HepG2 (cell line): Measurements from ENCODE around the gene UMPS. TPM values are rescaled to one million over a fixed set of nuclear protein-coding genes. Genes with fewer than 3 reads are reported as not detected.

ENCODE experiments used
- BCLAF1 ChIP-seq: fragments of 450-650 bp; IDR thresholded peaks from 2 replicates; pipeline ENCODE4 v1.6.1; 2017; ENCODE audit warnings: mild to moderate bottlenecking
- FIP1L1 ChIP-seq: fragments of 200-400 bp; formaldehyde crosslinking; IDR thresholded peaks from 2 replicates; pipeline ENCODE4 v1.6.1; 2018; ENCODE audit warnings: low read depth, mild to moderate bottlenecking, low read length, moderate library complexity, borderline replicate concordance; ENCODE audit not compliant: insufficient read depth
- IRF9 ChIP-seq: sonication (generic); formaldehyde crosslinking; IDR thresholded peaks from 2 replicates; pipeline ENCODE4 v1.8.0; 2022; ENCODE audit warnings: missing genetic modification reagents, mild to moderate bottlenecking, borderline replicate concordance
- KDM5B ChIP-seq: sonication (generic); formaldehyde crosslinking; IDR thresholded peaks from 2 replicates; pipeline ENCODE4 v1.4.0; 2020; ENCODE audit warnings: missing genetic modification reagents, mild to moderate bottlenecking, borderline replicate concordance
- NONO ChIP-seq, 2 experiments: fragments of 450-650 bp in 1 of 2; sonication (generic) in 1 of 2; formaldehyde crosslinking in 1 of 2; IDR thresholded peaks in 1 of 2; conservative IDR thresholded peaks in 1 of 2; 2 replicates each; pipeline versions ENCODE4 v1.6.1 to v1.8.0; 2017 to 2022; ENCODE audit warnings: mild to moderate bottlenecking in 1 of 2, missing genetic modification reagents in 1 of 2, moderate library complexity in 1 of 2
- PBX3 ChIP-seq: sonication (generic); formaldehyde crosslinking; IDR thresholded peaks from 2 replicates; pipeline ENCODE4 v1.8.1; 2023; ENCODE audit warnings: missing genetic modification reagents, inconsistent platforms, borderline replicate concordance
- SATB2 ChIP-seq: sonication (generic); formaldehyde crosslinking; IDR thresholded peaks from 2 replicates; pipeline ENCODE4 v1.5.0; 2020; ENCODE audit warnings: missing genetic modification reagents
- SNAI1 ChIP-seq: sonication (generic); formaldehyde crosslinking; IDR thresholded peaks from 2 replicates; pipeline ENCODE4 v1.5.0; 2020; ENCODE audit warnings: mild to moderate bottlenecking, missing genetic modification reagents, borderline replicate concordance
- TCF12 ChIP-seq, 2 experiments: fragments of 450-650 bp in 1 of 2; sonication (generic) in 1 of 2; formaldehyde crosslinking in 1 of 2; IDR thresholded peaks; 2 replicates each; pipeline versions ENCODE4 v1.6.1 to v1.8.0; 2017 to 2022; ENCODE audit warnings: antibody characterized with exemption in 1 of 2, mild to moderate bottlenecking in 1 of 2, missing genetic modification reagents in 1 of 2, moderate library complexity in 1 of 2
- TOPORS ChIP-seq: sonication (generic); formaldehyde crosslinking; IDR thresholded peaks from 2 replicates; pipeline ENCODE4 v1.8.0; 2023; ENCODE audit warnings: mild to moderate bottlenecking, missing genetic modification reagents
- ZNF160 ChIP-seq: sonication (generic); formaldehyde crosslinking; IDR thresholded peaks from 2 replicates; pipeline ENCODE4 v1.8.0; 2022; ENCODE audit warnings: mild to moderate bottlenecking, inconsistent platforms, missing genetic modification reagents
- ZNF563 ChIP-seq: sonication (generic); formaldehyde crosslinking; IDR thresholded peaks from 2 replicates; pipeline ENCODE4 v1.8.0; 2022; ENCODE audit warnings: mild to moderate bottlenecking, moderate library complexity, missing genetic modification reagents
- polyA plus RNA-seq, 8 experiments: library from polyadenylated mRNA; depleted of rRNA in 3 of 8; stranded (reverse) in 7 of 8; unstranded in 1 of 8; fragments of >200 nt; fragmentation: Illumina TruSeq in 4 of 8; extraction: Trizol in 4 of 8; gene quantifications; 2 replicates each; pipeline versions ENCODE4 v1.2.1 to v1.2.3, GENCODE V29; 2011 to 2016; ENCODE audit warnings: low read depth in 4 of 8, missing spikeins in 1 of 8, mixed read lengths in 1 of 8; ENCODE audit not compliant: insufficient read depth in 1 of 8
- total RNA-seq, 5 experiments: library from RNA; depleted of rRNA; stranded (reverse); fragments of >200 nt; fragmentation: Illumina TruSeq; extraction: Trizol; gene quantifications; 2 replicates each; pipeline ENCODE4 v1.2.3, GENCODE V29; 2016; ENCODE audit warnings: low read depth in 1 of 5
- TF ChIP-seq, protein P1 (sequence below): IDR thresholded peaks from 2 replicates; pipeline ENCODE4 v1.6.1; 2016; ENCODE audit warnings: low read depth, borderline replicate concordance
- TF ChIP-seq, protein P2 (sequence below): sonication (generic); formaldehyde crosslinking; IDR thresholded peaks from 2 replicates; pipeline ENCODE4 v1.4.0; 2020; ENCODE audit warnings: missing genetic modification reagents
- TF ChIP-seq, protein P3 (sequence below): sonication (generic); formaldehyde crosslinking; conservative IDR thresholded peaks from 2 replicates; pipeline ENCODE4 v1.4.0; 2020; ENCODE audit warnings: missing genetic modification reagents
- TF ChIP-seq, protein P4 (sequence below): sonication (generic); formaldehyde crosslinking; IDR thresholded peaks from 2 replicates; pipeline ENCODE4 v1.5.0; 2020; ENCODE audit warnings: missing genetic modification reagents

Gene UMPS
- total and polyA plus RNA-seq, 2 of the 13 experiments (the other 11 are each of a cell fraction or from before 2014, with no cell fraction given): 52.7 to 74.2 TPM

DNA sequence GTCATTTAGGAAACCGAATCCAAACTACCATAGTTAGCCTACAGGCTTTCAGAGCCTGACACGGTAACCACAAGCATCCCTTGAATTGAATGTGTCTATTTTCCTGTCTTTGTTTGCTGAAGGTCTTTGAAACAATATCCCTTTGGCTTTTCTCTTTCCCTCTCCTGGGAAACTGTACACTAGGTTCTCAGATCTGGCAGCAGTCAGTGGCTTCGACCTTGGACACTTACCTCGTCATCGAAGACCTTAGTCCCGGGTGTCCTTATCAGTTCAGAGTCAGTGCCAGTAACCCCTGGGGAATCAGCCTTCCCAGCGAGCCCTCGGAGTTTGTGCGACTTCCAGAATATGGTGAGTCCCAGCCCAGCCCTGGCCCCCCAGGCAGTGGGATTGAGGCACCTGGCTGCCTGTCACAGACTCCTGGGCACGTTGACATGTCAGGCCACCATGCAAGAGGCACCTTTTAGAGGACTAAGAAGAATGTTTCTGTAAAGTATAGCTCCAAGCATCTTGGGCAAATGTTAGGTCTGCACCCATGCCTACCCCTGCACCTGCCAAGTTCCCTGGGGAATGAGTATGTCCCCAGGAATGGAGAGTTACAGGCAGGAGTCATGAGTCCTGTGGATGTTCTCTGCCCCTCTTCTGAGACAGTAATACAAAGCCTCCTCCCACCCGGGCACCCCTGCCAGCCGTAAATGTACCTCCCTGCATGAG, 30.4 kb upstream of the UMPS start (continued):
- TF ChIP-seq KDM5B (CRISPR knock-in tag): no peak; the same call in 1 of the 2 replicates
- no peak for TF ChIP-seq TOPORS (CRISPR knock-in tag)
- TF ChIP-seq SNAI1: no peak
- no peak for TF ChIP-seq PBX3 (CRISPR knock-in tag)
- no peak for TF ChIP-seq FIP1L1
- TF ChIP-seq TCF12 (IDR thresholded peaks at IDR 0.05): no peak
- TF ChIP-seq TCF12 (CRISPR knock-in tag; IDR thresholded peaks at IDR 0.05): no peak
- TF ChIP-seq, protein P1, sequence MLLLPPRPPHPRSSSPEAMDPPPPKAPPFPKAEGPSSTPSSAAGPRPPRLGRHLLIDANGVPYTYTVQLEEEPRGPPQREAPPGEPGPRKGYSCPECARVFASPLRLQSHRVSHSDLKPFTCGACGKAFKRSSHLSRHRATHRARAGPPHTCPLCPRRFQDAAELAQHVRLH (CRISPR knock-in tag): no peak; the same call in 1 of the 2 replicates
- TF ChIP-seq, protein P2, sequence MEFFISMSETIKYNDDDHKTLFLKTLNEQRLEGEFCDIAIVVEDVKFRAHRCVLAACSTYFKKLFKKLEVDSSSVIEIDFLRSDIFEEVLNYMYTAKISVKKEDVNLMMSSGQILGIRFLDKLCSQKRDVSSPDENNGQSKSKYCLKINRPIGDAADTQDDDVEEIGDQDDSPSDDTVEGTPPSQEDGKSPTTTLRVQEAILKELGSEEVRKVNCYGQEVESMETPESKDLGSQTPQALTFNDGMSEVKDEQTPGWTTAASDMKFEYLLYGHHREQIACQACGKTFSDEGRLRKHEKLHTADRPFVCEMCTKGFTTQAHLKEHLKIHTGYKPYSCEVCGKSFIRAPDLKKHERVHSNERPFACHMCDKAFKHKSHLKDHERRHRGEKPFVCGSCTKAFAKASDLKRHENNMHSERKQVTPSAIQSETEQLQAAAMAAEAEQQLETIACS (CRISPR knock-in tag): no peak
- no peak for TF ChIP-seq SATB2
- TF ChIP-seq NONO (IDR thresholded peaks at IDR 0.05): no peak
- peak; percentile 27; the same call in 1 of the 2 replicates for TF ChIP-seq NONO (CRISPR knock-in tag; conservative IDR thresholded peaks at IDR 0.05)
- TF ChIP-seq, protein P3, sequence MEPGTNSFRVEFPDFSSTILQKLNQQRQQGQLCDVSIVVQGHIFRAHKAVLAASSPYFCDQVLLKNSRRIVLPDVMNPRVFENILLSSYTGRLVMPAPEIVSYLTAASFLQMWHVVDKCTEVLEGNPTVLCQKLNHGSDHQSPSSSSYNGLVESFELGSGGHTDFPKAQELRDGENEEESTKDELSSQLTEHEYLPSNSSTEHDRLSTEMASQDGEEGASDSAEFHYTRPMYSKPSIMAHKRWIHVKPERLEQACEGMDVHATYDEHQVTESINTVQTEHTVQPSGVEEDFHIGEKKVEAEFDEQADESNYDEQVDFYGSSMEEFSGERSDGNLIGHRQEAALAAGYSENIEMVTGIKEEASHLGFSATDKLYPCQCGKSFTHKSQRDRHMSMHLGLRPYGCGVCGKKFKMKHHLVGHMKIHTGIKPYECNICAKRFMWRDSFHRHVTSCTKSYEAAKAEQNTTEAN (CRISPR knock-in tag): peak; percentile 83
- 0 out of 2 replicates have a peak, but pooled peaks have one; percentile 29 for TF ChIP-seq ZNF563 (CRISPR knock-in tag)
- 0 out of 2 replicates have a peak, but pooled peaks have one; percentile 32 for TF ChIP-seq ZNF160 (CRISPR knock-in tag)
- TF ChIP-seq, protein P4, sequence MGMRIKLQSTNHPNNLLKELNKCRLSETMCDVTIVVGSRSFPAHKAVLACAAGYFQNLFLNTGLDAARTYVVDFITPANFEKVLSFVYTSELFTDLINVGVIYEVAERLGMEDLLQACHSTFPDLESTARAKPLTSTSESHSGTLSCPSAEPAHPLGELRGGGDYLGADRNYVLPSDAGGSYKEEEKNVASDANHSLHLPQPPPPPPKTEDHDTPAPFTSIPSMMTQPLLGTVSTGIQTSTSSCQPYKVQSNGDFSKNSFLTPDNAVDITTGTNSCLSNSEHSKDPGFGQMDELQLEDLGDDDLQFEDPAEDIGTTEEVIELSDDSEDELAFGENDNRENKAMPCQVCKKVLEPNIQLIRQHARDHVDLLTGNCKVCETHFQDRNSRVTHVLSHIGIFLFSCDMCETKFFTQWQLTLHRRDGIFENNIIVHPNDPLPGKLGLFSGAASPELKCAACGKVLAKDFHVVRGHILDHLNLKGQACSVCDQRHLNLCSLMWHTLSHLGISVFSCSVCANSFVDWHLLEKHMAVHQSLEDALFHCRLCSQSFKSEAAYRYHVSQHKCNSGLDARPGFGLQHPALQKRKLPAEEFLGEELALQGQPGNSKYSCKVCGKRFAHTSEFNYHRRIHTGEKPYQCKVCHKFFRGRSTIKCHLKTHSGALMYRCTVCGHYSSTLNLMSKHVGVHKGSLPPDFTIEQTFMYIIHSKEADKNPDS: no peak
- TF ChIP-seq IRF9: peak; percentile 79; the same call in 1 of the 2 replicates
- no peak for TF ChIP-seq BCLAF1
